HepG2 (cell line): ENCODE measurements around the gene MORC4. TPM values are rescaled to one million over a fixed set of nuclear protein-coding genes. Genes with fewer than 3 reads are reported as not detected.
A peak's percentile ranks its signal among the peaks of the same experiment; 100 is the strongest.

Source experiments
- ATAC-seq: fragments of 200-7000 bp; cut with Tn5 transposase; 3 replicates; pipeline ENCODE4 v1.9.1; 2020; ENCODE audit warnings: mild to moderate bottlenecking, moderate library complexity
- BruUV-seq: library from RNA; stranded (reverse); fragments of 400-500 nt; replicated peaks from 2 replicates; lab custom pipeline; 2021; lab: Mats Ljungman, UMichigan
- CTCF ChIA-PET: fragments of 300-600 bp; formaldehyde crosslinking; extraction: SDS; loops from one replicate; lab custom pipeline; 2021; ENCODE audit warnings: low total read pairs, inconsistent platforms, low intra/inter-chr PET ratio; lab: Yijun Ruan, JAX
- POLR2A ChIA-PET: fragments of 350-600 bp; sonication (Branson Sonifier 250); formaldehyde crosslinking; loops from one replicate; lab custom pipeline; 2020; ENCODE audit warnings: antibody characterized with exemption, inconsistent platforms; lab: Yijun Ruan, JAX
- DNase-seq: peaks from one replicate; pipeline ENCODE4 v3.0.0-alpha.2; 2015; ENCODE audit warnings: low spot score
- FAIRE-seq: peaks from 3 replicates; lab custom pipeline; 2011; peaks lifted over from hg19 to GRCh38; lab: Jason Lieb, UNC
- H2AFZ ChIP-seq: one replicate; pipeline ENCODE4 v1.6.1; 2011; ENCODE audit warnings: low read length, inconsistent platforms
- H3K27ac ChIP-seq: fragments of 300-600 bp; 3 replicates; pipeline ENCODE4 v1.8.0; 2011; ENCODE audit warnings: mixed run types, mild to moderate bottlenecking, mixed read lengths, low read length, inconsistent platforms; ENCODE audit not compliant: insufficient read depth; ENCODE audit errors: extremely low read length
- H3K27me3 ChIP-seq, 2 experiments: fragments of 200-600 bp in 1 of 2; 2 replicates in 1 of 2; 3 replicates in 1 of 2; pipeline versions ENCODE4 v1.6.0 to v1.8.0; 2011; ENCODE audit warnings: low read length in 2 of 2, mild to moderate bottlenecking in 2 of 2, moderate library complexity in 2 of 2, inconsistent platforms in 1 of 2; ENCODE audit not compliant: insufficient read depth in 2 of 2, control insufficient read depth in 1 of 2
- H3K36me3 ChIP-seq, 2 experiments: fragments of 200-600 bp in 1 of 2; replicated peaks in 1 of 2; 2 replicates in 1 of 2; 3 replicates in 1 of 2; pipeline versions ENCODE4 v1.5.1 to v1.8.0; 2011; ENCODE audit warnings: low read length in 2 of 2, inconsistent platforms in 1 of 2; ENCODE audit not compliant: insufficient read depth in 2 of 2, control insufficient read depth in 1 of 2
- H3K4me1 ChIP-seq: 2 replicates; pipeline ENCODE4 v1.5.1; 2012; ENCODE audit warnings: low read length, inconsistent platforms; ENCODE audit not compliant: insufficient read depth
- H3K4me2 ChIP-seq: 2 replicates; pipeline ENCODE4 v1.6.0; 2011; ENCODE audit warnings: low read depth, low read length, inconsistent platforms
- H3K4me3 ChIP-seq, 3 experiments: fragments of 200-600 bp in 1 of 3; sonication (generic), shearing (Covaris generic) in 1 of 3; replicated peaks in 1 of 3; 2 replicates each; pipeline ENCODE4 v1.5.1; 2011 to 2016; ENCODE audit warnings: low read length in 3 of 3, inconsistent platforms in 2 of 3, low read depth in 2 of 3, mild to moderate bottlenecking in 2 of 3, control low read depth in 1 of 3, mixed read lengths in 1 of 3; ENCODE audit not compliant: insufficient read depth in 1 of 3
- H3K79me2 ChIP-seq: one replicate; pipeline ENCODE4 v1.6.1; 2011; ENCODE audit warnings: low read length, inconsistent platforms; ENCODE audit not compliant: insufficient read depth
- H3K9ac ChIP-seq: 2 replicates; pipeline ENCODE4 v1.6.0; 2011; ENCODE audit warnings: mild to moderate bottlenecking, low read depth, low read length, inconsistent platforms; ENCODE audit not compliant: insufficient read depth
- H3K9me3 ChIP-seq: 2 replicates; pipeline ENCODE4 v1.5.1; 2012; ENCODE audit warnings: mild to moderate bottlenecking, low read length
- H4K20me1 ChIP-seq: 2 replicates; pipeline ENCODE4 v1.6.0; 2011; ENCODE audit warnings: inconsistent platforms, mild to moderate bottlenecking, low read length, moderate library complexity; ENCODE audit not compliant: insufficient read depth
- HNF4A ChIP-seq: sonication (generic); formaldehyde crosslinking; IDR thresholded peaks from 2 replicates; pipeline ENCODE4 v1.4.0; 2020; ENCODE audit warnings: missing genetic modification reagents
- HNF4G ChIP-seq, 2 experiments: sonication (generic) in 1 of 2; formaldehyde crosslinking in 1 of 2; IDR thresholded peaks; 2 replicates each; pipeline versions ENCODE4 v1.4.0 to v1.6.1; 2011 to 2020; ENCODE audit warnings: borderline replicate concordance in 2 of 2, low read depth in 2 of 2, mild to moderate bottlenecking in 2 of 2, low read length in 1 of 2, missing genetic modification reagents in 1 of 2, moderate library complexity in 1 of 2
- ISL2 ChIP-seq: sonication (generic); formaldehyde crosslinking; IDR thresholded peaks from 2 replicates; pipeline ENCODE4 v1.5.0; 2020; ENCODE audit warnings: missing genetic modification reagents
- KDM6A ChIP-seq: IDR thresholded peaks from 2 replicates; pipeline ENCODE4 v1.6.1; 2016; ENCODE audit warnings: low read depth
- MLXIP ChIP-seq: sonication (generic); formaldehyde crosslinking; IDR thresholded peaks from 2 replicates; pipeline ENCODE4 v1.9.0; 2021; ENCODE audit warnings: missing genetic modification reagents, borderline replicate concordance
- USF2 ChIP-seq, 2 experiments: sonication (generic) in 1 of 2; formaldehyde crosslinking in 1 of 2; IDR thresholded peaks; 2 replicates each; pipeline versions ENCODE4 v1.5.1 to v1.6.1; 2011 to 2020; ENCODE audit warnings: borderline replicate concordance in 1 of 2, low read depth in 1 of 2, low read length in 1 of 2, mild to moderate bottlenecking in 1 of 2, missing genetic modification reagents in 1 of 2, moderate library complexity in 1 of 2
- WGBS: methylation state at CpG from one replicate; pipeline ENCODE4 v1.1.6; 2017; ENCODE audit warnings: low lambda C conversion rate; 5-methylcytosine and 5-hydroxymethylcytosine counted together
- in situ Hi-C: cut with HindIII; loops from 2 replicates; pipeline ENCODE4 v1.10.0; 2017; ENCODE audit warnings: low pct_unique_long_range_greater_than_20kb; ENCODE audit not compliant: extremely low pct_ligation_motif_present
- intact Hi-C: fragments of 100-400 bp; cut with micrococcal nuclease; formaldehyde crosslinking; loops from one replicate; pipeline ENCODE4 v1.10.0; 2022; ENCODE audit not compliant: unreplicated experiment
- polyA plus RNA-seq, 8 experiments: library from polyadenylated mRNA; depleted of rRNA in 3 of 8; stranded (reverse) in 7 of 8; unstranded in 1 of 8; fragments of >200 nt; fragmentation: Illumina TruSeq in 4 of 8; extraction: Trizol in 4 of 8; gene quantifications; 2 replicates each; pipeline versions ENCODE4 v1.2.1 to v1.2.3, GENCODE V29; 2011 to 2016; ENCODE audit warnings: low read depth in 4 of 8, missing spikeins in 1 of 8, mixed read lengths in 1 of 8; ENCODE audit not compliant: insufficient read depth in 1 of 8
- total RNA-seq, 5 experiments: library from RNA; depleted of rRNA; stranded (reverse); fragments of >200 nt; fragmentation: Illumina TruSeq; extraction: Trizol; gene quantifications; 2 replicates each; pipeline ENCODE4 v1.2.3, GENCODE V29; 2016; ENCODE audit warnings: low read depth in 1 of 5

MORC4 gene
- total and polyA plus RNA-seq, 2 of the 13 experiments (the other 11 are each of a cell fraction or from before 2014, with no cell fraction given): 7.3 to 17.6 TPM

GRCh38 chrX:106901781-106902219 is 98.2 kb downstream of the MORC4 start (continued):
- TF ChIP-seq MLXIP (CRISPR knock-in tag) (no peak), KDM6A (CRISPR knock-in tag) (no peak)
- TF ChIP-seq, all 625 proteins: peak for 4

GRCh38 chrX:106901341-106901740 is 98.7 kb downstream of the MORC4 start:
- H3K4me1 ChIP-seq: peaks cover 77% of the 10 kb centered on the region
- CTCF ChIA-PET: no interaction called here
- peak; percentile 21; the same call in 1 of the 2 replicates for TF ChIP-seq HNF4G (IDR thresholded peaks at IDR 0.05; ENCODE audit: borderline replicate concordance, low read depth, low read length)
- TF ChIP-seq HNF4G (CRISPR knock-in tag; IDR thresholded peaks at IDR 0.05; ENCODE audit: borderline replicate concordance, low read depth): no peak
- TF ChIP-seq HNF4A (CRISPR knock-in tag): peak; percentile 41; the same call in 1 of the 2 replicates
- TF ChIP-seq USF2 (IDR thresholded peaks at IDR 0.05; ENCODE audit: low read depth, low read length): no peak
- no peak for TF ChIP-seq USF2 (CRISPR knock-in tag; IDR thresholded peaks at IDR 0.05; ENCODE audit: borderline replicate concordance)
- no peak for TF ChIP-seq ISL2
- no peaks in the 10 kb centered on the region for H3K9me3 ChIP-seq
- no peaks in the 10 kb centered on the region for H3K79me2 ChIP-seq
- POLR2A ChIA-PET: interaction anchor here (1.0 to 5.1 kb wide), 8 partner anchors 15 to 66 kb away, joined by 3 to 76 read pairs (median 5); no protein-coding TSS in a partner anchor
- peak overlapping the region; percentile 54 for H3K4me2 ChIP-seq
- FAIRE-seq (no peak), DNase-seq (peak; percentile 18), ATAC-seq (peak; percentile 27; the same call in 2 of the 3 replicates)
- H3K27me3 ChIP-seq: no peaks in the 10 kb centered on the region
- no peaks in the 10 kb centered on the region for H4K20me1 ChIP-seq
- no TSS peak for BruUV-seq
- H2AFZ ChIP-seq: no peak overlapping the region
- in situ Hi-C loops: loop anchor here (5.0 kb wide), 1 partner anchor 61 kb away; no protein-coding TSS in a partner anchor
- H3K9ac ChIP-seq: peak overlapping the region; percentile 43; the same call in 1 of the 2 replicates
- H3K36me3 ChIP-seq: no peaks in the 10 kb centered on the region
- H3K27ac ChIP-seq: peak overlapping the region; percentile 87
- no CpG with 5 or more reads among the region's 3 CpGs for WGBS
- H3K4me3 ChIP-seq: no peak overlapping the region
- intact Hi-C loops: no loop called here
